ENCODE data around the gene CCR9.

Gene CCR9

DNA sequence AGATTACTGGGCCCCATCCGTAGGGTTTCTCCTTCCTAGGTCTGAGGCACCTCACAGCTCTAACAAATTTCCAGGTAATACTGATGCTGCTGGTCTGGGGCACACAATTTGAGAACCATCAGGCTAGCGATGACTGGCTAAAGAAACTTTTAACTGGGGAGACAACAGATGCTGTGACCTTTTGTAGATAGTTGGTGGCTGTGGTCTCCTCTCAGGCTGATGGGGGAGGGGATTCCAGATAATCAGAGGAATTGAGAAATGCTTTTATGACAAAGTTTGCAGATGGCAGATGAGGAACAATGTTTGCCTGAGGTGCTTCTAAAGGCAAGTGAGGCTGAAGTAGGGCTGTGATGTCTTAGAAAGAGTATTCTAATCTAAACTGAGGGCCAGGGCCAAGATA lies 13.8 kb upstream of the CCR9 start:
- WGBS (ENCODE audit: insufficient coverage) = 89% methylated on average over 2 of the region's 2 CpGs

DNA sequence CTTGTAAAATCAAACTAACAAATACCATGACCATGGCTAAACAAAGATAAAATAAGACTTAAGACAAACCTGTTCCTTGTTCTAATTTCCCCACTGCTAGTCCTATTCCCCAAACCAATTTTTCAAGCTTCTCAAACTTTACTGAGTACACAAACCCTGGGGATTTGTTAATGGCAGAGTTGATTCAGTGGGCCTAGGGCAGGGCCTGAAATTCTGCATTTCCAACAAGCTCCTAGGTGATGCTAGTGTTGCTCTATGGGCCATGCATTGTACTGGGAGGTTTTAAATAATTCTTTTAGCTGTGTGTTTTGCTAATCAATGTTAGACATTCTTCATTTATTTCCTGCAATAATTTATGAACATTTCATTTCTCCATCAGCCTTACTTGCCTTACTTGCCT lies 13.3 kb upstream of the CCR9 start:
- POLR2A ChIA-PET = no interaction called here
- CTCF ChIA-PET = interaction anchor here (1.3 kb wide), 1 partner anchor 41 kb away, joined by 3 read pairs; no protein-coding TSS in a partner anchor

More for the DNA sequence above, 13.8 kb upstream of the CCR9 start:
- ChIA-PET CTCF (interaction anchor here (1.3 kb wide), 1 partner anchor 41 kb away, joined by 3 read pairs; no protein-coding TSS in a partner anchor), POLR2A (no interaction called here)
- peaks cover 5 to 35% (median 25%) of the 10 kb centered on the region in 4 experiments for H3K4me1 ChIP-seq (ENCODE audit: control extremely low read depth in 1 of 4, control insufficient read depth in 4 of 4, insufficient read depth in 4 of 4, low read length in 3 of 4)
- peak in 1 of 3 donors; percentile 31 for DNase-seq
- no peak overlapping the region for H3K4me3 ChIP-seq (ENCODE audit: control insufficient read depth in 1 of 7, extremely low read depth in 1 of 7, insufficient read depth in 4 of 7, low read depth in 2 of 7, low read length in 6 of 7)
- H3K9me3 ChIP-seq (ENCODE audit: control extremely low read depth in 1 of 5, control insufficient read depth in 4 of 5, insufficient read depth in 2 of 5, low read depth in 1 of 5, low read length in 4 of 5) = peaks cover 0 to 6% (median 0%) of the 10 kb centered on the region in 5 experiments
- no peak overlapping the region for H3K27ac ChIP-seq (ENCODE audit: insufficient read depth in 1 of 2, low read depth in 1 of 2, low read length in 2 of 2, poor library complexity in 1 of 2, severe bottlenecking in 2 of 2)
- H3K27me3 ChIP-seq (replicated peaks in 2 of 5; ENCODE audit: control insufficient read depth in 4 of 5, insufficient read depth in 5 of 5, low read length in 4 of 5) = no peaks in the 10 kb centered on the region
- no peaks in the 10 kb centered on the region for H3K36me3 ChIP-seq (ENCODE audit: control insufficient read depth in 4 of 4, insufficient read depth in 4 of 4, low read length in 3 of 4)

DNA sequence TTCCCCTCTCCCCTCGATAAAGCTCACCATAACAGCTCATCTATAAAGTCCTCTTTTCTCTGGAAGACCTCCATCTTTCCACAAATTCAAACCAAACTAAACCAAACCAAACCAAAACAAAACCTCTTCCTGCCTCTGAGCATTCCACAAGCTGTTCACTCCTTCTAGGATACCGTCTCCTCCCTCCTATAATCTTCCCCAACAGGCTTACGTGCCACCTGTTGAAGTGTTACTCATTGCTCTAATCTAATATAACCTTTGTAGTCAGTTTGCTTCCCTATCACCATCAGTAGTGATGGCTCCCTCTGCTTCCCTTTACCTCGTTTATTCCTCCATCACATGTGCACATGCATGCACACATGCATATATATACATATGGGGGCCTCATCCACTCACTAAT lies 12.7 kb upstream of the CCR9 start:
- ChIA-PET POLR2A (no interaction called here), CTCF (no interaction called here)
- 100% methylated on average over 4 of the region's 4 CpGs for WGBS (ENCODE audit: insufficient coverage)
- no peak for DNase-seq
- Histone ChIP-seq H3K27me3 (replicated peaks in 2 of 5; ENCODE audit: control insufficient read depth in 4 of 5, insufficient read depth in 5 of 5, low read length in 4 of 5) (no peaks in the 10 kb centered on the region), H3K4me3 (ENCODE audit: control insufficient read depth in 1 of 7, extremely low read depth in 1 of 7, insufficient read depth in 4 of 7, low read depth in 2 of 7, low read length in 6 of 7) (no peak overlapping the region), H3K4me1 (ENCODE audit: control extremely low read depth in 1 of 4, control insufficient read depth in 4 of 4, insufficient read depth in 4 of 4, low read length in 3 of 4) (peaks cover 1 to 28% (median 22%) of the 10 kb centered on the region in 4 experiments), H3K27ac (ENCODE audit: insufficient read depth in 1 of 2, low read depth in 1 of 2, low read length in 2 of 2, poor library complexity in 1 of 2, severe bottlenecking in 2 of 2) (no peak overlapping the region), H3K9me3 (ENCODE audit: control extremely low read depth in 1 of 5, control insufficient read depth in 4 of 5, insufficient read depth in 2 of 5, low read depth in 1 of 5, low read length in 4 of 5) (peaks cover 0 to 6% (median 0%) of the 10 kb centered on the region in 5 experiments), H3K36me3 (ENCODE audit: control insufficient read depth in 4 of 4, insufficient read depth in 4 of 4, low read length in 3 of 4) (no peaks in the 10 kb centered on the region)

More for the DNA sequence above, 13.3 kb upstream of the CCR9 start:
- Histone ChIP-seq H3K27me3 (replicated peaks in 2 of 5; ENCODE audit: control insufficient read depth in 4 of 5, insufficient read depth in 5 of 5, low read length in 4 of 5) (no peaks in the 10 kb centered on the region), H3K9me3 (ENCODE audit: control extremely low read depth in 1 of 5, control insufficient read depth in 4 of 5, insufficient read depth in 2 of 5, low read depth in 1 of 5, low read length in 4 of 5) (peaks cover 0 to 6% (median 0%) of the 10 kb centered on the region in 5 experiments), H3K4me1 (ENCODE audit: control extremely low read depth in 1 of 4, control insufficient read depth in 4 of 4, insufficient read depth in 4 of 4, low read length in 3 of 4) (peaks cover 5 to 33% (median 25%) of the 10 kb centered on the region in 4 experiments), H3K36me3 (ENCODE audit: control insufficient read depth in 4 of 4, insufficient read depth in 4 of 4, low read length in 3 of 4) (no peaks in the 10 kb centered on the region), H3K4me3 (ENCODE audit: control insufficient read depth in 1 of 7, extremely low read depth in 1 of 7, insufficient read depth in 4 of 7, low read depth in 2 of 7, low read length in 6 of 7) (no peak overlapping the region), H3K27ac (ENCODE audit: insufficient read depth in 1 of 2, low read depth in 1 of 2, low read length in 2 of 2, poor library complexity in 1 of 2, severe bottlenecking in 2 of 2) (no peak overlapping the region)
- DNase-seq = no peak

GRCh38 chr3:45874677-45875346 lies 11.5 kb upstream of the CCR9 start:
- peak in 2 of 3 donors; percentile 71 to 88 for DNase-seq
- POLR2A ChIA-PET = interaction anchor here (0.6 to 0.7 kb wide), 3 partner anchors 23 to 85 kb away, joined by 4 to 5 read pairs (median 4); partner anchors contain the start of gene LZTFL1
- peaks cover 0 to 16% (median 11%) of the 10 kb centered on the region in 4 experiments for H3K4me1 ChIP-seq (ENCODE audit: control extremely low read depth in 1 of 4, control insufficient read depth in 4 of 4, insufficient read depth in 4 of 4, low read length in 3 of 4)
- H3K27me3 ChIP-seq (replicated peaks in 2 of 5; ENCODE audit: control insufficient read depth in 4 of 5, insufficient read depth in 5 of 5, low read length in 4 of 5) = no peaks in the 10 kb centered on the region
- CTCF ChIA-PET = interaction anchor here (0.7 to 1.8 kb wide), 5 partner anchors 9 to 34 kb away, joined by 3 to 6 read pairs (median 3); no protein-coding TSS in a partner anchor
- no peak overlapping the region for H3K4me3 ChIP-seq (ENCODE audit: control insufficient read depth in 1 of 7, extremely low read depth in 1 of 7, insufficient read depth in 4 of 7, low read depth in 2 of 7, low read length in 6 of 7)
- peaks cover 0 to 6% (median 0%) of the 10 kb centered on the region in 5 experiments for H3K9me3 ChIP-seq (ENCODE audit: control extremely low read depth in 1 of 5, control insufficient read depth in 4 of 5, insufficient read depth in 2 of 5, low read depth in 1 of 5, low read length in 4 of 5)
- WGBS (ENCODE audit: insufficient coverage) = 34% methylated on average over 4 of the region's 5 CpGs
- H3K27ac ChIP-seq (ENCODE audit: insufficient read depth in 1 of 2, low read depth in 1 of 2, low read length in 2 of 2, poor library complexity in 1 of 2, severe bottlenecking in 2 of 2) = no peak overlapping the region
- H3K36me3 ChIP-seq (ENCODE audit: control insufficient read depth in 4 of 4, insufficient read depth in 4 of 4, low read length in 3 of 4) = no peaks in the 10 kb centered on the region

- WGBS (ENCODE audit: insufficient coverage) = no CpG with 5 or more reads among the region's 2 CpGs
- no peak overlapping the region for H3K4me3 ChIP-seq (ENCODE audit: control insufficient read depth in 1 of 7, extremely low read depth in 1 of 7, insufficient read depth in 4 of 7, low read depth in 2 of 7, low read length in 6 of 7)
- no peaks in the 10 kb centered on the region for H3K27me3 ChIP-seq (replicated peaks in 2 of 5; ENCODE audit: control insufficient read depth in 4 of 5, insufficient read depth in 5 of 5, low read length in 4 of 5)
- POLR2A ChIA-PET = no interaction called here
- peaks cover 0 to 6% (median 0%) of the 10 kb centered on the region in 5 experiments for H3K9me3 ChIP-seq (ENCODE audit: control extremely low read depth in 1 of 5, control insufficient read depth in 4 of 5, insufficient read depth in 2 of 5, low read depth in 1 of 5, low read length in 4 of 5)
- H3K36me3 ChIP-seq (ENCODE audit: control insufficient read depth in 4 of 4, insufficient read depth in 4 of 4, low read length in 3 of 4) = no peaks in the 10 kb centered on the region
- no peak overlapping the region for H3K27ac ChIP-seq (ENCODE audit: insufficient read depth in 1 of 2, low read depth in 1 of 2, low read length in 2 of 2, poor library complexity in 1 of 2, severe bottlenecking in 2 of 2)
- CTCF ChIA-PET = no interaction called here
- DNase-seq = no peak
- peaks cover 0 to 17% (median 4%) of the 10 kb centered on the region in 4 experiments for H3K4me1 ChIP-seq (ENCODE audit: control extremely low read depth in 1 of 4, control insufficient read depth in 4 of 4, insufficient read depth in 4 of 4, low read length in 3 of 4)
Measured at GRCh38 chr3:45878124-45878523, 8.2 kb upstream of the CCR9 start.

GRCh38 chr3:45880725-45881077 lies 5.6 kb upstream of the CCR9 start:
- Histone ChIP-seq H3K27ac (ENCODE audit: insufficient read depth in 1 of 2, low read depth in 1 of 2, low read length in 2 of 2, poor library complexity in 1 of 2, severe bottlenecking in 2 of 2) (no peak overlapping the region), H3K36me3 (ENCODE audit: control insufficient read depth in 4 of 4, insufficient read depth in 4 of 4, low read length in 3 of 4) (no peaks in the 10 kb centered on the region), H3K4me1 (ENCODE audit: control extremely low read depth in 1 of 4, control insufficient read depth in 4 of 4, insufficient read depth in 4 of 4, low read length in 3 of 4) (peaks cover 0 to 12% (median 4%) of the 10 kb centered on the region in 4 experiments), H3K4me3 (ENCODE audit: control insufficient read depth in 1 of 7, extremely low read depth in 1 of 7, insufficient read depth in 4 of 7, low read depth in 2 of 7, low read length in 6 of 7) (no peak overlapping the region), H3K9me3 (ENCODE audit: control extremely low read depth in 1 of 5, control insufficient read depth in 4 of 5, insufficient read depth in 2 of 5, low read depth in 1 of 5, low read length in 4 of 5) (no peaks in the 10 kb centered on the region), H3K27me3 (replicated peaks in 2 of 5; ENCODE audit: control insufficient read depth in 4 of 5, insufficient read depth in 5 of 5, low read length in 4 of 5) (no peaks in the 10 kb centered on the region)
- no peak for DNase-seq
- ChIA-PET CTCF (interaction anchor here (0.6 to 1.3 kb wide), 4 partner anchors 9 to 46 kb away, joined by 3 to 4 read pairs (median 3); no protein-coding TSS in a partner anchor), POLR2A (no interaction called here)
- 80% methylated on average over 1 of the region's 3 CpGs for WGBS (ENCODE audit: insufficient coverage)
